Ishikawa (cell line): Measurements from ENCODE around the gene MTOR.
A peak's percentile ranks its signal among the peaks of the same experiment; 100 is the strongest.

ENCODE experiments used
- CREB1 ChIP-seq: IDR thresholded peaks from 2 replicates; pipeline ENCODE4 v1.6.1; 2012; ENCODE audit warnings: low read depth
- EGR1 ChIP-seq: IDR thresholded peaks from 2 replicates; pipeline ENCODE4 v1.6.1; 2012
- EP300 ChIP-seq: IDR thresholded peaks from 2 replicates; pipeline ENCODE4 v1.6.1; 2012; ENCODE audit warnings: borderline replicate concordance
- MAX ChIP-seq: IDR thresholded peaks from 2 replicates; pipeline ENCODE4 v1.6.1; 2012
- NFIC ChIP-seq: IDR thresholded peaks from 2 replicates; pipeline ENCODE4 v1.6.1; 2012
- RAD21 ChIP-seq: IDR thresholded peaks from 2 replicates; pipeline ENCODE4 v1.6.1; 2012; ENCODE audit warnings: low read depth
- REST ChIP-seq: IDR thresholded peaks from 2 replicates; pipeline ENCODE4 v1.6.1; 2012; ENCODE audit warnings: low read depth, mild to moderate bottlenecking
- TCF12 ChIP-seq: IDR thresholded peaks from 2 replicates; pipeline ENCODE4 v1.6.1; 2012; ENCODE audit warnings: low read depth
- YY1 ChIP-seq: IDR thresholded peaks from 2 replicates; pipeline ENCODE4 v1.6.1; 2012; ENCODE audit warnings: low read depth
- ZBTB7A ChIP-seq: IDR thresholded peaks from 2 replicates; pipeline ENCODE4 v1.6.1; 2012; ENCODE audit warnings: low read depth

- TF ChIP-seq ZBTB7A (peak; percentile 25; the same call in 1 of the 2 replicates), NFIC (no peak; the same call in 1 of the 2 replicates), MAX (no peak; the same call in 1 of the 2 replicates), TCF12 (peak; percentile 66), RAD21 (no peak), CREB1 (peak; percentile 49; the same call in 1 of the 2 replicates), EP300 (peak; percentile 19; the same call in 1 of the 2 replicates), EGR1 (no peak), YY1 (peak; percentile 70; the same call in 1 of the 2 replicates), REST (no peak)
Measured at GRCh38 chr1:11262171-11263049, at the start of gene MTOR.
